Measurements from ENCODE around the gene RBM33.

- TF ChIP-seq CTCF (conservative IDR thresholded peaks at IDR 0.05; ENCODE audit: low read depth, low read length) (no peak), CHD1 (IDR thresholded peaks at IDR 0.05; ENCODE audit: low read depth, low read length) (no peak), MAZ (IDR thresholded peaks at IDR 0.05; ENCODE audit: borderline replicate concordance, low read depth, low read length) (no peak), POLR2A (IDR thresholded peaks at IDR 0.05; ENCODE audit: low read depth, low read length) (no peak), ELK1 (IDR thresholded peaks at IDR 0.05; ENCODE audit: borderline replicate concordance, low read depth, low read length) (no peak), RCOR1 (IDR thresholded peaks at IDR 0.05; ENCODE audit: insufficient replicate concordance, low read length) (no peak), USF2 (IDR thresholded peaks at IDR 0.05; ENCODE audit: low read depth, low read length) (no peak), NFE2L2 (IDR thresholded peaks at IDR 0.05; ENCODE audit: low read depth, low read length) (no peak)
Measured at GRCh38 chr7:155693826-155694225, 49.4 kb downstream of the RBM33 start.
